GM10266 (cell line): Measurements from ENCODE around the gene GPC6.
A peak's percentile ranks its signal among the peaks of the same experiment; 100 is the strongest.

ENCODE experiments used
- DNase-seq: peaks from one replicate; pipeline ENCODE4 v3.0.0; 2012; ENCODE audit errors: extremely low spot score
- CTCF ChIP-seq: IDR thresholded peaks from 2 replicates; pipeline ENCODE4 v1.5.1; 2012; ENCODE audit warnings: mild to moderate bottlenecking, low read depth; ENCODE audit not compliant: control insufficient read depth, insufficient read depth; ENCODE audit errors: missing control alignments

The GPC6 gene

DNA sequence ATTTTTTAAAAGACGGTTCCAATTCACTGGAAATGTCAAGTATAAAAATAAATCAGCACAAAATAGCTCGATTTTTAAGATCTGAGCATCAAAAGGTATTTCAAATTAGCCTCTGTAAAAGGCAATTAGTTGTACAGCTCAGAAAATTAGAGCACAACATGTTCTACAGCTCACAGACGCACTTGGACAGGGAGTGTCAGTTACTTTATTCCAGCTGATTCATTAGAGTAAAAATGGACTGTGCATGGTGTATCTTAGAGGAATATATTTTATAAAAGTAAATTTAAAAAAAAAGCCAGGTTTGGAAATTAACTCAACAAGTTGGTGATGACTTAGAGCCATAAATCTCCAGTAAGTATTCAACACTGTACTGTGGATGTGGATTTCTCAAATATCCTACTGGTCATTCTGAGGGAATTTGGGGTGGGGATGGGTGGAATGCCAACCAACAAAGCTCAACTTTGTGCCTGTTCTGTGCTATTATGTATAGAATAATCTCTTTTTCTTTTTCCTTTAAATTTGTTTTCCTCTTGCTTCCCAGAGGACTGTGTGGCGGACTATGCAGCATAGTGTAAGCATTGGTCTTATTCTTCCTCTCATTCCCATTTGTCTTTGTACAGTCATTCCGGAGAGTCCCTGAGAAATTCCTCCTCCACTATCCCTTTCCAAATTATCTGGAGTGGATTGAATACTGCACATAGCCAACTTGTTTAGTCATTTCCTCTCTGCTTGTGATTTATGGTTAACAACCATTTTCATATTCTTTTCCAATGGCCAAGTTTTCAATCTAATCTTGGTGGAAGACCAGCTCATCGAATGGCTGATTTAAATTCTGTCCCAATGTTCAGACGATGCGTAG lies 1083.6 kb downstream of the GPC6 start:
- DNase-seq, result no peak
- no peak for TF ChIP-seq CTCF

DNA sequence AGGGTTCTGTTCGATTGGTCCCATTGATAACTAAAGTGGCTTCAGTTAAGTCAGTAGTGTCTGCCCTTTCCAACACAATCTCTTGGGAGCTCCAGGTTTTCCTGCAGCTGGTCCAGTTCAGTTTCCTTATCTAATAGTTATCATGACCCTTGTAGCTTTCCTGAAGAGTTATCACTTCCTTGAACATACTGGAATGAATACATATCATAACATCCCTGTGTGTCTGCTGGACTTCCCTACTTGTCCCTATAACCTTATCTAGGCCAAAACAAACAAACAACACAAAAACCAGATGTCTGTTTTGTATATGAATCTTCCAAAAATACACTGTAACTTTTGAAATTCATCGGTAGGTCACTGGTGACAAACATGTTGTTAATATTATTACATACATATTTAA lies 1085.3 kb downstream of the GPC6 start:
- no peak for TF ChIP-seq CTCF
- DNase-seq, result no peak

- DNase-seq, result peak; percentile 10
- TF ChIP-seq CTCF, result no peak
Measured at GRCh38 chr13:94312511-94313216, 1086.1 kb downstream of the GPC6 start.

GRCh38 chr13:94313321-94313910 lies 1086.8 kb downstream of the GPC6 start:
- TF ChIP-seq CTCF, result no peak

DNA sequence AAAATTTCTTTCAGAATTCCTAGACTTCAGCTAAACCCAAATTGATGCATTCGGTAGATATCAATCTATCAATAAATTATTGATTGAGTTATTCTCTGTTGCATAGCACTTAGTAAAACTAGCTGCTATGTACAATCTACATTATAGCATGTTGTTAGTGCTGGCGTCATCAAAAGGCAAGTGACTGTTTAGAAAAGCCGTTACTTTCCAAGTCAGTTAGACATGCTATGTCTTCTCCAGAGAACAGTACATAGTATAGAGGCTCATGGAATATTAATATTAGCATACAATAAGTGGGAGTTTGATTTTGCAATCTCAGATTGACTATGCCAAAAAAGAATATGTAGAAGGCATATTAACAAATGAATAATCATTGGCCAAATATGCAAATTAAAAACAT lies 1087.3 kb downstream of the GPC6 start:
- no peak for DNase-seq
- TF ChIP-seq CTCF, result no peak

More at GRCh38 chr13:94313321-94313910, 1086.8 kb downstream of the GPC6 start:
- DNase-seq, result no peak

DNA sequence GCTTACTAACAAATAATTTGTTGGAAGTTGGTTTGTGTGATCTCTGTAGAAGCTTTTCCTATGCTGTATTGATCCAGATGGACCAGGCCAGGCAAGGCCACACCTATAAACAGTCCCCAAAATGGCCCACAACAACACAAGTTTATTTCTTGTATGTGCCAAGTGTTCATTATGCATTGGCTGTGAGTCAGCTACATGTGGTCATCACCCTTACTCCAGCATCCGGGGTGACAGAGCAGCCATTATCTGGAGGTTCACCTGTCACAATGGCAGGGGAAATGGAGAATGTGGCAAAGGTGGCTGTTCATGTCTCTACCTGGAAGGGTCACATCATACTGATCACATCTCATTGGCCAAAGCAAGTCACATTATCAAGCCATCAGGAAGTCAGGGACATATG lies 1088.6 kb downstream of the GPC6 start:
- no peak for TF ChIP-seq CTCF
- no peak for DNase-seq

DNA sequence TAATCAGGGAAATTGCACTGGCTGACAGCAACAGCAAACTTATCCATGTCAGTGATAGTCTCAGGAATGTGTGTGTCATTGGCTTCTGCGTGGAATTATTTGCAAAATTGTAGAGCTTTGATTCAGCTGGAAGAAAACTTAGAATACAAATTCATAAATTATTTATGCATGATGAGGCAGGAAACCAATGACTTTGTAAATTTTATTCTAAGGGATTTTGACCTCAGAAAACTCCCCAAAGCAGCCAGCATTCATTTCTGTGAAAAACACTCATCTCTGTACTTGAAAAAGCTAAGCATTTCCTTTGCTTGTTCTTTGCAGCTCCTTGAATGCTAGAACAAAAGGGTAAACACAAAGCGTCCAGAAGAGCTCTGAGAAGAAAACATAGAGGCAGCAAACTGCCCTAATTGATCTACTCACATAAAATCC lies 1090.5 kb downstream of the GPC6 start:
- no peak for DNase-seq
- no peak for TF ChIP-seq CTCF
